H7 (cell line): ENCODE data around the gene WIPI1. TPM values are rescaled to one million over a fixed set of nuclear protein-coding genes. Genes with fewer than 3 reads are reported as not detected.
A peak's percentile ranks its signal among the peaks of the same experiment; 100 is the strongest.

Experiments used
- DNase-seq: peaks from one replicate; pipeline ENCODE4 v3.0.0; 2012
- H3K27me3 ChIP-seq: 2 replicates; pipeline ENCODE4 v1.6.0; 2011; ENCODE audit warnings: mild to moderate bottlenecking, low read length; ENCODE audit not compliant: control insufficient read depth, insufficient read depth
- H3K36me3 ChIP-seq: replicated peaks from 2 replicates; pipeline ENCODE4 v1.5.1; 2011; ENCODE audit warnings: low read length; ENCODE audit not compliant: control insufficient read depth, insufficient read depth
- H3K4me3 ChIP-seq: 2 replicates; pipeline ENCODE4 v1.5.1; 2011; ENCODE audit warnings: low read depth, mild to moderate bottlenecking, control low read depth, low read length, moderate library complexity; ENCODE audit not compliant: insufficient read depth
- total RNA-seq: library from RNA; depleted of rRNA; stranded (reverse); fragments of >200 nt; shearing (Covaris generic); gene quantifications from 2 replicates; pipeline ENCODE4 v1.2.3, GENCODE V29; 2014

WIPI1 gene
- total RNA-seq, 1 experiment from 2014 or later: 24.4 TPM

- Histone ChIP-seq H3K4me3 (no peak overlapping the region), H3K27me3 (no peaks in the 10 kb centered on the region), H3K36me3 (peaks cover 16% of the 10 kb centered on the region)
- DNase-seq: peak; percentile 77
Measured at GRCh38 chr17:68435876-68436842, 21.1 kb downstream of the WIPI1 start.

GRCh38 chr17:68435361-68435760 is 21.9 kb downstream of the WIPI1 start:
- Histone ChIP-seq H3K27me3 (no peaks in the 10 kb centered on the region), H3K36me3 (peaks cover 16% of the 10 kb centered on the region), H3K4me3 (no peak overlapping the region)
- DNase-seq: no peak

- DNase-seq: no peak
- H3K4me3 ChIP-seq: no peak overlapping the region
- no peaks in the 10 kb centered on the region for H3K27me3 ChIP-seq
- H3K36me3 ChIP-seq: peaks cover 18% of the 10 kb centered on the region
Measured at GRCh38 chr17:68433911-68434508, 23.3 kb downstream of the WIPI1 start.

- DNase-seq: no peak
Measured at GRCh38 chr17:68433211-68433610, 24.1 kb downstream of the WIPI1 start.

GRCh38 chr17:68432086-68432864 is 25.0 kb downstream of the WIPI1 start:
- Histone ChIP-seq H3K27me3 (no peaks in the 10 kb centered on the region), H3K36me3 (peaks cover 21% of the 10 kb centered on the region), H3K4me3 (no peak overlapping the region)
- no peak for DNase-seq

More at GRCh38 chr17:68433211-68433610, 24.1 kb downstream of the WIPI1 start:
- Histone ChIP-seq H3K4me3 (no peak overlapping the region), H3K27me3 (no peaks in the 10 kb centered on the region), H3K36me3 (peaks cover 21% of the 10 kb centered on the region)

GRCh38 chr17:68431661-68432071 is 25.6 kb downstream of the WIPI1 start:
- Histone ChIP-seq H3K27me3 (no peaks in the 10 kb centered on the region), H3K4me3 (no peak overlapping the region), H3K36me3 (peaks cover 21% of the 10 kb centered on the region)
- peak; percentile 57 for DNase-seq

- DNase-seq: no peak
- H3K27me3 ChIP-seq: no peaks in the 10 kb centered on the region
- H3K4me3 ChIP-seq: no peak overlapping the region
- H3K36me3 ChIP-seq: peaks cover 21% of the 10 kb centered on the region
Measured at GRCh38 chr17:68431045-68431608, 26.2 kb downstream of the WIPI1 start.

- Histone ChIP-seq H3K4me3 (no peak overlapping the region), H3K27me3 (no peaks in the 10 kb centered on the region), H3K36me3 (peaks cover 16% of the 10 kb centered on the region)
- DNase-seq: no peak
Measured at GRCh38 chr17:68429881-68430280, 27.4 kb downstream of the WIPI1 start.

GRCh38 chr17:68428498-68429172 is 28.7 kb downstream of the WIPI1 start:
- DNase-seq: no peak
- Histone ChIP-seq H3K4me3 (no peak overlapping the region), H3K36me3 (peaks cover 10% of the 10 kb centered on the region), H3K27me3 (no peaks in the 10 kb centered on the region)

- Histone ChIP-seq H3K27me3 (no peaks in the 10 kb centered on the region), H3K4me3 (no peak overlapping the region), H3K36me3 (peaks cover 6% of the 10 kb centered on the region)
- no peak for DNase-seq
Measured at GRCh38 chr17:68427575-68427974, 29.7 kb downstream of the WIPI1 start.

- peaks cover 6% of the 10 kb centered on the region for H3K36me3 ChIP-seq
- DNase-seq: no peak
- H3K4me3 ChIP-seq: no peak overlapping the region
- no peaks in the 10 kb centered on the region for H3K27me3 ChIP-seq
Measured at GRCh38 chr17:68425979-68426378, 31.3 kb downstream of the WIPI1 start.

GRCh38 chr17:68424861-68425260 is 32.4 kb downstream of the WIPI1 start:
- Histone ChIP-seq H3K4me3 (no peak overlapping the region), H3K36me3 (peaks cover 7% of the 10 kb centered on the region), H3K27me3 (no peaks in the 10 kb centered on the region)
- peak; percentile 59 for DNase-seq

GRCh38 chr17:68424203-68424602 is 33.1 kb downstream of the WIPI1 start:
- peaks cover 7% of the 10 kb centered on the region for H3K36me3 ChIP-seq
- H3K4me3 ChIP-seq: no peak overlapping the region
- peak; percentile 62 for DNase-seq
- no peaks in the 10 kb centered on the region for H3K27me3 ChIP-seq

- Histone ChIP-seq H3K36me3 (peaks cover 4% of the 10 kb centered on the region), H3K27me3 (no peaks in the 10 kb centered on the region), H3K4me3 (no peak overlapping the region)
- DNase-seq: no peak
Measured at GRCh38 chr17:68423251-68423650, 34.0 kb downstream of the WIPI1 start.
